Activated naive CD8-positive, alpha-beta T cell treated with anti-CD3 and anti-CD28 coated beads for 36 hours (primary cell): ENCODE measurements around the gene RNPEPL1. TPM values are rescaled to one million over a fixed set of nuclear protein-coding genes. Genes with fewer than 3 reads are reported as not detected.
A peak's percentile ranks its signal among the peaks of the same experiment; 100 is the strongest.

Source experiments
- DNase-seq: peaks from one replicate; pipeline ENCODE4 v3.0.0; 2021
- H3K27ac Mint-ChIP-seq: one replicate; pipeline ENCODE4 v1.8.0; 2022; ENCODE audit warnings: mild to moderate bottlenecking, moderate library complexity, mixed read lengths
- H3K27me3 Mint-ChIP-seq: one replicate; pipeline ENCODE4 v1.8.0; 2022; ENCODE audit warnings: mild to moderate bottlenecking, mixed read lengths
- H3K36me3 Mint-ChIP-seq: one replicate; pipeline ENCODE4 v1.8.0; 2021; ENCODE audit warnings: mild to moderate bottlenecking, mixed read lengths
- H3K4me1 Mint-ChIP-seq: one replicate; pipeline ENCODE4 v1.8.0; 2021; ENCODE audit warnings: mixed read lengths
- H3K4me3 Mint-ChIP-seq: one replicate; pipeline ENCODE4 v1.8.0; 2022; ENCODE audit warnings: mild to moderate bottlenecking, moderate library complexity, mixed read lengths
- H3K9me3 Mint-ChIP-seq: one replicate; pipeline ENCODE4 v1.8.0; 2022; ENCODE audit warnings: mixed read lengths
- total RNA-seq, 2 experiments: library from RNA; stranded (reverse); gene quantifications; one replicate each; pipeline ENCODE4 v1.2.3, GENCODE V29; 2021

The RNPEPL1 gene
- total RNA-seq, 2 experiments from 2014 or later, result 33.8 to 37.2 TPM

DNA sequence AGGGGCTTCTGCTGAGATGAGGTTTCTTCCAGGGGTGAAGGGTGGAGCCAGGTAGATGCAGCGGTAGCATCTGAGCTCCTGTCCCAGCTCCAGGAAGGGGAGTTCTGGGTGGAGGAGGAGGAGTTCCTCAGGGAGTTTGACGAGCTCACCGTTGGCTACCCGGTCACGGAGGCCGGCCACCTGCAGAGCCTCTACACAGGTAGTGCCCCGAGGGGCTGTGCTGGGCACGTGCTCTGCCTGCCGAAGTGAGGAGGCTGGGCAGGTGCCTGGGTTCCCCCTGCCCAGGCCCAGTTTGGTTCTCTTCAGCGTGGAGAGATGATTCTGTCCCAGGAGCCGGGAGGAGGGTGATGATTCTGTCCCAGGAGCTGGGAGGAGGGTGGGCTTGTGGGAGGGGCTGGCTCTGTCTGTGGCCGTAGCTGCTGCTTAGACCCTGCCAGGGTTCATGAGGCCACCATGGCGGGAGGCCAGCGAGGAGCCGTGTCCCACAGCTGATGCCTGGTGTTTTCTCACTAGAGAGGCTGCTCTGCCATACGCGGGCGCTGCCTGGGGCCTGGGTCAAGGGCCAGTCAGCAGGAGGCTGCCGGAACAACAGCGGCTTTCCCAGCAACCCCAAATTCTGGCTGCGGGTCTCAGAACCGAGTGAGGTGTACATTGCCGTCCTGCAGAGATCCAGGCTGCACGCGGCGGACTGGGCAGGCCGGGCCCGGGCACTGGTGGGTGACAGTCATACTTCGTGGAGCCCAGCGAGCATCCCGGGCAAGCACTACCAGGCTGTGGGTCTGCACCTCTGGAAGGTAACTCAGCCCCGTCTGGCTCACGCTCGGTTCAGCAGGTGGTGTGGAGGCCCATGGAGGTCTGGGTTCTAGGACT lies 26.5 kb downstream of the RNPEPL1 start:
- Mint-ChIP-seq H3K27ac (no peak overlapping the region), H3K27me3 (no peaks in the 10 kb centered on the region), H3K4me3 (no peak overlapping the region), H3K9me3 (no peaks in the 10 kb centered on the region), H3K36me3 (no peaks in the 10 kb centered on the region), H3K4me1 (no peaks in the 10 kb centered on the region)
- no peak for DNase-seq

DNA sequence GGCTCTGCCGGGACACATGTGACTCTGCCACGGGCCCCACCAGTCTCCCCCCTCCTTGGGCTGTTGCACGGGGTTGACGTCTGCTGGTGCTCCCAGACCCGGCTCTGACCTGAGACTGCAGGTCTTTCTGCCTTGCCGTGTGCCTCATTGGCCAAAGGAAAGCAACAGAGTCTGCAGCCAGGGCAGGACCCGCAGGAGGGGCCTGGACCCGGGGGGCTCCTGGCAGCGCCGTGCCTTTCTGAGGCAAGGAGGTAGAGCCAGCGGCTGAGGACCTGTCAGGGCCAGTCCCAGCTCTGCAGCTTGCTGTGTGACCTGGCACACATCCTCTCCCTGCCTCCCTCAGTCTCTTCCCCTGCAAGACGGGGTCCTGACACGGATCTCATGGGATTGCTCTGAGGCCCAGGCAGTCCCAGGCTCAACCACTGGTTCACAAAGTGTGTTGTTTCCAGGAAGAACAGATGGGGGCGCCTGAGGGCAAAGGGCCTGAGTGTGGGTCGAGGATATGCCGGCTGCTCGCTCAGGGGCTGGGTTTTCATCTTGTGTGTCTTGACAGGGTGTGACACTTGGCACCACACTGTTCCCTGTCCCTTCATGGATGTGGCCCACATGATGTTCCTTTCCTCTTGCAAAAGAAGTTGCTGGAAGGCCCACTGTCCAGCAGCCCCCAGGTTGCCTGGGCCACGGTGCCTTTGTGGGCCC lies 27.2 kb downstream of the RNPEPL1 start:
- H3K4me3 Mint-ChIP-seq, result no peak overlapping the region
- peak; percentile 52 for DNase-seq

DNA sequence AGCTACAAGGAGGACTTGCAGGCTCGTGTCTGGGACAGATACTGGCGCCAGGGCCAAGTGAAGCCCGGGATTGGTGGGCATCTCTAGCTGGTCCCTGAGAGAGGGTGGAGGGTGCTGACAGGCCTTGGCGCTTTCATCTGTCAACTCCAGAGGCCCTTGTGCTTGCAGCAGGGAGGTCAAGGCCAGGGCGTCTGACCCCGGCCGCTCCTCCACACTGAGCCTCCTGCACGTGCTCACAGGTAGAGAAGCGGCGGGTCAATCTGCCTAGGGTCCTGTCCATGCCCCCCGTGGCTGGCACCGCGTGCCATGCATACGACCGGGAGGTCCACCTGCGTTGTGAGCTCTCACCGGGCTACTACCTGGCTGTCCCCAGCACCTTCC lies 27.8 kb downstream of the RNPEPL1 start:
- Mint-ChIP-seq H3K4me3 (no peak overlapping the region), H3K4me1 (no peaks in the 10 kb centered on the region), H3K27ac (no peak overlapping the region), H3K9me3 (no peaks in the 10 kb centered on the region), H3K36me3 (no peaks in the 10 kb centered on the region), H3K27me3 (no peaks in the 10 kb centered on the region)
- DNase-seq, result no peak

More for the DNA sequence above, 27.2 kb downstream of the RNPEPL1 start:
- Mint-ChIP-seq H3K27me3 (no peaks in the 10 kb centered on the region), H3K36me3 (no peaks in the 10 kb centered on the region), H3K9me3 (no peaks in the 10 kb centered on the region), H3K4me1 (no peaks in the 10 kb centered on the region), H3K27ac (no peak overlapping the region)

DNA sequence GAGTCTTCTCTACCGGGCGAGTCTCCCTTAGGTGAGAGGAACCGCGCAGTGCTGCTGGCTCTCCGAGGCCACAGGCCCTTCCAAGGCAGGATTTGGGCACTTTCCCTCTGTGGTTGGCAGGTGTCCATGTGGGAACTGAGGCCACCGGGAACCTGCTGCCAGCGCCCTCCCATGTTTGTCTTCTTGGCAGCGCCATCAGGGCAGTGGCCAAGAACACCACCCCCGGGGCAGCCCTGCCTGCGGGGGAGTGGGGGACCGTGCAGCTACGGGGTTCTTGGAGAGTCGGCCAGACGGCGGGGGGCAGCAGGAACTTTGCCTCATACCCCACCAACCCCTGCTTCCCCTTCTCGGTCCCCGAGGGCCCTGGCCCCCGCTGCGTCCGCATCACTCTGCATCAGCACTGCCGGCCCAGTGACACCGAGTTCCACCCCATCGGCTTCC lies 28.2 kb downstream of the RNPEPL1 start:
- Mint-ChIP-seq H3K27ac (no peak overlapping the region), H3K9me3 (no peaks in the 10 kb centered on the region), H3K4me3 (no peak overlapping the region), H3K27me3 (no peaks in the 10 kb centered on the region), H3K36me3 (no peaks in the 10 kb centered on the region), H3K4me1 (no peaks in the 10 kb centered on the region)
- no peak for DNase-seq

DNA sequence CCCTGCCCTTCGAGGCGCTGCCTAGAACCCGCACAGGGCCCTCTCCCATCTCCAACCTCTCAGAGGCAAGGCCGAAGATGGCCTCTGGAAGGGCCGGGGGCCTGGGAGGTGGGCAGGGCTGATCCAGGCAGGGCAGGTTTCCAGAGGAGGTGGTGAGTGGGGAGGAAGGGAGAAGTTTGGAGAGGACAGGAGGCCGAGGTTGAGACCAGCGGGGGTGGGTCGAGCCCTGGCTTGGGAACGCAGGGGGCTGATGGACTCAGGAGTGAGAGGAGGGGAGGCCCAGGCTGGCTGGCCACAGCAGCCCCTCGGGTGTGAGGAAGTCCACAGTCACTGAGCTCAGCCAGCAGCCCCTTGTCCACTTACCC lies 28.8 kb downstream of the RNPEPL1 start:
- H3K27ac Mint-ChIP-seq, result no peak overlapping the region
- H3K4me1 Mint-ChIP-seq, result no peaks in the 10 kb centered on the region
- H3K4me3 Mint-ChIP-seq, result no peak overlapping the region
- no peaks in the 10 kb centered on the region for H3K36me3 Mint-ChIP-seq
- no peaks in the 10 kb centered on the region for H3K9me3 Mint-ChIP-seq
- H3K27me3 Mint-ChIP-seq, result no peaks in the 10 kb centered on the region
- DNase-seq, result no peak

DNA sequence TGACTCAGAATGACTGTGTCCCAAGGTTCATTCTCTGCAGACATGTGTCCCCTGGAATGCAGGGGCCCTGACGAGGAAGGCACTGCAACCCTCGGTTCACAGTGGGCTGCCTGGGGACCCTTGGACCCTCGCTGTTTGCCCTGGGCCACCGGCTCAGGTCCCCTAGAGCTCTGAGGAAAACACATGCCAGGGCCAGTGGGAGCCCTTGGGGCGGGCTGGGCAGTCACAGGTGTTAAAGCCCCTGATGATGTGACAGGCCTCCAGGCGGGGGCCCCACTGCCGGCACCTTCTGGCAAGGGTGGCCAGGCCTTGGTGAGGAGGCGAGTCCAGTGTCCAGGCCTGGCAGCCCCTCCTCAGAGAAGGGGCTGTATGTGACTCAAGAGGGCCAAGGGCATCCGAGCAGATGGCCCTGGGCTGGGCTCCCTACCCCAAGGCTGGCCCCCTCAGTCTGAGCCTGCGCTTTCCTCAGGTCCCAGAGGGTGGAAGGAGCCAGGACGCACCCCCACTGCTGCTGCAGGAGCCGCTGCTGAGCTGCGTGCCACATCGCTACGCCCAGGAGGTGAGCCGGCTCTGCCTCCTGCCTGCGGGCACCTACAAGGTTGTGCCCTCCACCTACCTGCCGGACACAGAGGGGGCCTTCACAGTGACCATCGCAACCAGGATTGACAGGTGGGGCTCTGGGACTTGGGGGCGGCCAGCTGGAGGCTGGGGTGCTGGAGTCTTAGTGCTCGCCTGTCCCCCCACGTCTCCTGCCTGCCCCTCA lies 29.3 kb downstream of the RNPEPL1 start:
- H3K27me3 Mint-ChIP-seq, result no peaks in the 10 kb centered on the region
- DNase-seq, result no peak
- H3K27ac Mint-ChIP-seq, result no peak overlapping the region

DNA sequence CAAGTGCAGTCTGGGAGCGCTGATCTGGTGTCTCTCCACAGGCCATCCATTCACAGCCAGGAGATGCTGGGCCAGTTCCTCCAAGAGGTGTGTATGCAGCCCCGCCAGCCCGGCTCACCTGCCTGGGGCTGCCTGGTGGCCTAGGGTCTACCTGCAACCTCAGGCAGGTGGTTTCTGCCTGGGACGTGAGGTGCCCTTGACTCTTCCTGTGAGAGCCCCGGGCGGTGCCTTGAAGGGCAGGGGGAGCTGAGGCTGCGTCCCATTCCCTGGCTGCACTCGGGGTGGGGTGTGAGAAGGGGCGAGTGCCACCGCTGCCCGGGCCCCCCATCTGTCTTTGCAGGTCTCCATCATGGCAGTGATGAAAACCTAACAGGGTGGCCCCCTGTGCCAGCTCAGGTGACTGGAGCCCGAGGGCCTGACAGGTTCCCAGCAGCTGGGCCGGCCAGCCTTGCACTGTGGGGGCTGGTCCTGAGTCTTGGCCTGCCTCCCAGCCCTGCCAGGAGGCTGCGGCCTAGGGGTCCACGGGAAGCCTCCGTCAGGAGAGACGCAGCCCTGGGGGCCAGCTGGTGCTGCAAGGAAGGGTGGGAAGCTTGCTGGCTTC lies 30.1 kb downstream of the RNPEPL1 start:
- Mint-ChIP-seq H3K27ac (no peak overlapping the region), H3K9me3 (no peaks in the 10 kb centered on the region), H3K27me3 (no peaks in the 10 kb centered on the region), H3K36me3 (no peaks in the 10 kb centered on the region), H3K4me3 (no peak overlapping the region), H3K4me1 (no peaks in the 10 kb centered on the region)
- no peak for DNase-seq

More for the DNA sequence above, 29.3 kb downstream of the RNPEPL1 start:
- no peaks in the 10 kb centered on the region for H3K36me3 Mint-ChIP-seq
- no peak overlapping the region for H3K4me3 Mint-ChIP-seq
- H3K9me3 Mint-ChIP-seq, result no peaks in the 10 kb centered on the region
- H3K4me1 Mint-ChIP-seq, result no peaks in the 10 kb centered on the region

DNA sequence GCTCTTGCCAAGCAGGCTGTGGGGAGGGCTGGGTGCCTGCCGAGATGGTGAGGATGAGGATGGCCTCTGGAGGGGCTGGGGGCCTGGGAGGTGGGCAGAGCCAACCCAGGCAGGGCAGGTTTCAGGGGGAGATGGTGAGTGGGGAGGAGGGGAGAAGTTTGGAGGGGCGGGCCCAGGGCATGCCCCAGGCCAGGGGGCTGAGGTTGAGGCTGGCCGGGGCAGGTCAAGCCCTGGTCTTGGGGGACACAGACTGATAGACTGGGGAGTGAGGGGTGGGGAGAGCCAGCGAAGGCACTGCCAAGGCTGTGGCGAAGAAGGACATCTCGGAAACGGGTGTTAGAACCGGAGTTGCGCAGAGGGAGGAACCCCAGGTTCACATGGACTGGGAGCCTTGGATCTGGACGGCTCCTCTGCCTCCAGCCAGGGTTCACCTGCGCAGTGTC lies 30.9 kb downstream of the RNPEPL1 start:
- Mint-ChIP-seq H3K27ac (no peak overlapping the region), H3K9me3 (no peaks in the 10 kb centered on the region), H3K27me3 (no peaks in the 10 kb centered on the region), H3K4me1 (no peaks in the 10 kb centered on the region), H3K36me3 (no peaks in the 10 kb centered on the region), H3K4me3 (no peak overlapping the region)
- no peak for DNase-seq

DNA sequence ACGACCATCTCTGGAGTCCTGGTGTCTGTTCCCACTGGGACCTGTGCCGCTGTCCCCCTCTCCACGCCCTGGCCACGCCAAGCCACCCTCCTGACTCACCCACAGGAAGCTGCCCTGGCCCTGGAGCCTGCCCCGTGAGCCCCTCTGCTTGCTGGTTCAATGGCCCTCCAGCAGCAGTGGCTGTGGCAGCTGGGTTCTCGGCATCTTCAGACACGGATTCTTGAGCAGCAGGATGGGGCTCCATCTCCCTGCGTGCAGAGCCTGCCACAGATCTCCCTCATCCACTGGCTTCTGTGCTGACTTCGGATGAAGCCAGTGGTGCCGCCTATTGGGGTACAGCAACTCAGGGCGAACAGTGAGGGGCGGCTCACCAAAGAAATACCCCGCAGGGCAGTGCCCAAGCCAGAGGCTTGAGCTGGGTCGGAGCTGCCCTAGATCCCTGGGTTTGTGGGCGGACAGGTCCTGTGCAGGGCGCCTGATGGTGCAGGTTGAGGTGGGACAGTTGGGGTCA lies 32.2 kb downstream of the RNPEPL1 start:
- no peak overlapping the region for H3K4me3 Mint-ChIP-seq
- no peak for DNase-seq
- no peaks in the 10 kb centered on the region for H3K4me1 Mint-ChIP-seq
- no peaks in the 10 kb centered on the region for H3K36me3 Mint-ChIP-seq
- no peaks in the 10 kb centered on the region for H3K27me3 Mint-ChIP-seq
- no peaks in the 10 kb centered on the region for H3K9me3 Mint-ChIP-seq
- H3K27ac Mint-ChIP-seq, result no peak overlapping the region

DNA sequence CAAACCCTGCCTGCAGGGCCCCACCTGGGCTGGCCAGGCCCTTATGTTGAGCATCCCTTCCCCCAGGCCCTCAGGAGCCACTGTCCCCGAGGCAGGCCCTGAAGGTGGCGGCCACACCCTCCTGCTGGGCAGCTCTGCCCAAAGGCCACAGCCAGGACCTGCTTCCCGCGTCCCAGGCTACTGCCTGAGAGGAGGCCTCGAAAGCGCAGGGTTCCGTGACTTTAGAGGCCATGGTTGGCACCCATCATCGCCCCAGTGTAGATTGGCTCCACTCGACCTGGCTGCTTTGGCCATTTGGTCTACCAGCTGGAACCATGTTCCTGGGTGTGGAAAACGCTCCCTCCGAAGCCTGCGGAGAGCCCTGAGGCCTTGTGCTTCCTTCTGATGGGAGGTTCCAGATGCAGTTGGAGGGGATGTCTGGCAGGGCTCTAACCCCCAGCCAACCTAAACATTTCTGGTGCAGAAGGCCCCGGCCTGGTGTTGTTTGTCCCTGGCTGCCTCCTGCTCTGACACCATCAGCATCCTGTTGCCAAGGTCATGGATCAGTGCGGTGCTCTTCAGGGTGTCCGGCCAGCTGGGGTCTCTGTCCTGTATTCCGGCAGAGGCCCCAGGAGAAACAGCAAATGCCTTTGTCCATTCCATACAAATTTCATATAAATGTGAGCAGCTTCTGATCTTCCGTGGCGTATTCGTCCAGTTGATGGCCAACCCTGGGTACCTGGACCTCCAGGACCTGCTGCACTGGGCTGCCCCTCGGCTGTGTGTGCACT lies 33.0 kb downstream of the RNPEPL1 start:
- Mint-ChIP-seq H3K4me1 (no peaks in the 10 kb centered on the region), H3K27me3 (no peaks in the 10 kb centered on the region), H3K9me3 (no peaks in the 10 kb centered on the region), H3K36me3 (no peaks in the 10 kb centered on the region), H3K27ac (no peak overlapping the region), H3K4me3 (no peak overlapping the region)
- DNase-seq, result no peak

DNA sequence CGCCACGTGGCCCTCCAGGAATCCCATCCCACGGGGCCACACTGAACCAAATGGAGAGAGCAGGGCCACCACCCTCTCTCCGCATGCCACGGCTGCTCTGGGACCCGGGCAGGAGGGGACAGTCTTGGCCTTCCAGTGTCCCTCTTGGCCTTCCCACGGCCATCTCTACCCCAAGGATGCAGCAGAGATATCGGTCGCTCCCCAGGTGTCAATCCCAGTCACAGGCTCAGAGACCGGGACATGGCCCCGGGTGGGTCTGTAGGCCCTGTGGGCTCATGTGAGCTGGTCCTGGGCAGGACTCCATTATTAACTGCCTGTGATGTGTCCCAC lies 33.5 kb downstream of the RNPEPL1 start:
- no peak overlapping the region for H3K4me3 Mint-ChIP-seq
- no peaks in the 10 kb centered on the region for H3K27me3 Mint-ChIP-seq
- no peak overlapping the region for H3K27ac Mint-ChIP-seq
- no peak for DNase-seq
- H3K36me3 Mint-ChIP-seq, result no peaks in the 10 kb centered on the region
- H3K9me3 Mint-ChIP-seq, result no peaks in the 10 kb centered on the region
- no peaks in the 10 kb centered on the region for H3K4me1 Mint-ChIP-seq

DNA sequence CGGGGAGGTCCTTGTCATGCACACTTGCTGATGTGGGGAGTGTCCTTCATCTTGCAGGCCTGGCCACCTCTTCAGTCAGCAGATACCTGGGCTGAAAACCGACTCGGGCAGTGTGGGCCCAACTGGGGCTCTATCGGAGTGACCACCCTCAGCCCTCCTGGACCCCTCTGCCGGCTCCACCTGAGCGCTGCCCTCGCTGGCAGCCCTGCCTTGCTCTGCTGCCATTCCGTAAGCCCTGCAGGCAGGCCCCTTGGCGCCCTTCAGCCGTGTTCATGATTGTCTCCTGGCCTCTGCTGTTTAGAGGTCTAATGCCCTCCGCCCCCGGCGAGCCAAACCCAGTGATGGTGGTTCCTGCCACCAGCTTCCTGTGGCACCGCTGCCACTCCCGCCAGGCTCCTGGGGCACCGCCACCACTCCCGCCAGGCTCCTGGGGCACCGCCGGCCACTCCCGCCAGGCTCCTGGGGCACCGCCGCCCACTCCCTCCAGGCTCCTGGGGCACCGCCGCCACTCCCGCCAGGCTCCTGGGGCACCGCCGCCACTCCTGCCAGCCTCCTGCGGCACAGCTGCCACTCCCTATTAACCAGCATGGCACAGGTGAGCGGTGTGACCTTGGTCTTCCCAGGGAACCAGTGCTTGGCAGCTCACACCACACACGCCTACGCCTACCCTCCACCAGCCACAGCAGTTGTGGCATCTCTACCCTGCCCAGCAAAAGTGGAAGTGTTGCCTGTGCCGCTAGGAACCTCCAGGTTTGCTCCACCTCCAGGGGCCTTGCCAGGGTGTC lies 34.2 kb downstream of the RNPEPL1 start:
- H3K27me3 Mint-ChIP-seq, result no peaks in the 10 kb centered on the region
- H3K4me1 Mint-ChIP-seq, result no peaks in the 10 kb centered on the region
- H3K4me3 Mint-ChIP-seq, result no peak overlapping the region
- no peak for DNase-seq
- H3K27ac Mint-ChIP-seq, result no peak overlapping the region
- H3K36me3 Mint-ChIP-seq, result no peaks in the 10 kb centered on the region
- no peaks in the 10 kb centered on the region for H3K9me3 Mint-ChIP-seq

DNA sequence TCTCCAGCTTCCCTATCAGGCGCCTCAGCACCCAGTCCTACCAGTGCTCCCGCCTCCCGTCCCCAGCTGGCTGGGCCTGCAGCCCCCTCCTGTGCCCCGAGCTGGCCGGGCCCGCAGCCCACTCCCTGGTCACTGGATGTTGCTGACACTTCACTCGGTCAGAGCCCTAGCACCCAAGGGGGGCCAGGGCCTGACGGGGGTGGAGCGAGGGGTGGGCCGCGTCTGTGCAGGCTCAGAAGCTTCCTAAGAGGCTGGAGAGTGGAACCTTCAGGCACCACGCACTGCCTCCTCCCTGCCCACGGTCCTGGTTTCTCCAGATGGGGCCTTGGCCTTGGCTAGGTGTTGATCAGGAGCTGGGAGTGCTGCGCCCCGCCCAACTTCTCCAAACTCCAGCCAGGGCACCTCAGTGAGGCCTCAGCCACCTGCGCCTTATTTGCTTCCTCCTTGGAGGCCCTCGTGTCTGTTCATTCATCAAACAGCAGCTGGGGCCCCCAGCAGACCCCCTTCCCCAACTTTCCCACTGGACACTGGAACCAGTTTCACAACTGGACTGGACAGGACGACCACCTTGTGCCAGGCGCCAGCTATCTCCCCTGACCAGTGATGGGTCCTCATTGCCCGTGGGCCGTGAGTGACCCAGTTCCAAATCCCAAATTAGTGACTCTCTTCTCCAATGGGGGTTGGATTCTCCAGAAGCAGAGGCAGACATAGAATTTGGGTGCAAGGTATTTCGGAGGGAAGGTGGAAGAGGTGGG lies 35.0 kb downstream of the RNPEPL1 start:
- no peaks in the 10 kb centered on the region for H3K36me3 Mint-ChIP-seq
- DNase-seq, result no peak
- H3K27me3 Mint-ChIP-seq, result no peaks in the 10 kb centered on the region
- no peaks in the 10 kb centered on the region for H3K9me3 Mint-ChIP-seq
- H3K27ac Mint-ChIP-seq, result no peak overlapping the region
- H3K4me1 Mint-ChIP-seq, result no peaks in the 10 kb centered on the region
- H3K4me3 Mint-ChIP-seq, result no peak overlapping the region
